IPS-NIHi7 (cell line): ENCODE measurements around the gene SH3TC1.

Experiments
- DNase-seq: peaks from one replicate; pipeline ENCODE4 v3.0.0; 2012; ENCODE audit warnings: mixed read lengths; ENCODE audit errors: extremely low spot score

SH3TC1 gene

GRCh38 chr4:8262637-8263322 is 63.7 kb downstream of the SH3TC1 start:
- DNase-seq, result no peak

GRCh38 chr4:8263397-8263796 is 64.3 kb downstream of the SH3TC1 start:
- no peak for DNase-seq

GRCh38 chr4:8264106-8264505 is 65.0 kb downstream of the SH3TC1 start:
- DNase-seq, result no peak

- DNase-seq, result no peak
These were observed 66.3 kb downstream of the SH3TC1 start for GRCh38 chr4:8265171-8265929.

DNA sequence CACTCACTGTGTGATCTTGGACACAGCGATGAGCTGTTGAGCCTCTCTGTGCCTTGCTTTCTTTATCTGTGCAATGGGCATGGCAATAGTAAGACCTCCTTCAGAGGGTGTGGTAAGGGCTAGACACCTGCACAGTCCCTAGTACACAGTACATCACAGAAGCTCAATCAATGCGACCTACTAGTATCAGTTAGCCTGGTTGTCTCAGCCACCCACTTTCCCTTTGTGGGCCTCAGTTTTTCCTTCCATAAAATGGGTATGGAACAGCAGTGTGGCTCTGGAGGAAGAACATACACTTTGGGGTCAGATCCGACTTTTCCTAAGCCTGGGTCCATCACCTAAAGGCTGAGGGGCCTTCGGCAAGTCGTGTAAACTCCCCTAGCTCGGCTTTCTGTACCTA is 67.0 kb downstream of the SH3TC1 start:
- DNase-seq, result no peak

GRCh38 chr4:8266508-8266907 is 67.4 kb downstream of the SH3TC1 start:
- DNase-seq, result no peak

DNA sequence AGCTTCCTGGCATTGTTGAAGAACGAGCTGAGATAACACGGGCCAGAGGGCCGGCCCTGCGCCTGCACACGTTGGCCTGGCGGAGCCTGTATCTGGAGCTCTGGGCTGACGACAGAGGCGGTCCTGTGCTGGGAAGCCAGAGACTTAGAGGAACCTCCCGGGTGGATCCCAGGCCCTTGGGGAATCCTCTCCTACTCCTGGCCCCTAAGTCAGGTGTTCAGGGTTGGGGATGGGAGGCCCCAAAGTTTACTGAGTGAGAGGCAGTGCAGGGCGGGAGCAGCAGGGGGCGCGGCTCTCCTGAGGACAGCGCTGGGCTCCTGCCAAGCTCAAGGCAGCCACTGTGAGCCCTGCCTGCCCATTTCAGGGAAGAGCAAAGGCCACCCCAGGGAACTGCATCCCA is 68.0 kb downstream of the SH3TC1 start:
- DNase-seq, result peak; percentile 81

DNA sequence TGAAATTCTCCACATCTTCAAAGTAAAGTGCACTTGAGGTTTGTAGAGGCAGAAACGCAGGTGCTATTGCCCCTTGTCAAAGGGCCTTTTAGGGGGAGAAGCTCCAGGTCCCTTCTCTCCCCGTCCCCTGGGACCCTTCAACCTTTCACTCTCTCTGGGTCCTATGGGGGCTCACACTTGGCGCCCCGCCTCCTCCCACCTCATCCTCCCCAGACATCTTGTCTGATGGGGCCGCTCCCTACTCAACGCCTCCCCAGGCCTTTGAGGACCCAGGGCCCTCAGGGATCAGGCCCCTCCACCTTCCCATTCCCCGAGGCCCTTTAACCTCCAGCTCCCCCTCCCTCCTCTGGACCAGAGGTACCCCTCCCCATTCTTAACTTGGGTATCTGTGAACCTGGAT is 69.1 kb downstream of the SH3TC1 start:
- DNase-seq, result no peak

- DNase-seq, result no peak
These were observed 69.9 kb downstream of the SH3TC1 start for GRCh38 chr4:8268901-8269534.

DNA sequence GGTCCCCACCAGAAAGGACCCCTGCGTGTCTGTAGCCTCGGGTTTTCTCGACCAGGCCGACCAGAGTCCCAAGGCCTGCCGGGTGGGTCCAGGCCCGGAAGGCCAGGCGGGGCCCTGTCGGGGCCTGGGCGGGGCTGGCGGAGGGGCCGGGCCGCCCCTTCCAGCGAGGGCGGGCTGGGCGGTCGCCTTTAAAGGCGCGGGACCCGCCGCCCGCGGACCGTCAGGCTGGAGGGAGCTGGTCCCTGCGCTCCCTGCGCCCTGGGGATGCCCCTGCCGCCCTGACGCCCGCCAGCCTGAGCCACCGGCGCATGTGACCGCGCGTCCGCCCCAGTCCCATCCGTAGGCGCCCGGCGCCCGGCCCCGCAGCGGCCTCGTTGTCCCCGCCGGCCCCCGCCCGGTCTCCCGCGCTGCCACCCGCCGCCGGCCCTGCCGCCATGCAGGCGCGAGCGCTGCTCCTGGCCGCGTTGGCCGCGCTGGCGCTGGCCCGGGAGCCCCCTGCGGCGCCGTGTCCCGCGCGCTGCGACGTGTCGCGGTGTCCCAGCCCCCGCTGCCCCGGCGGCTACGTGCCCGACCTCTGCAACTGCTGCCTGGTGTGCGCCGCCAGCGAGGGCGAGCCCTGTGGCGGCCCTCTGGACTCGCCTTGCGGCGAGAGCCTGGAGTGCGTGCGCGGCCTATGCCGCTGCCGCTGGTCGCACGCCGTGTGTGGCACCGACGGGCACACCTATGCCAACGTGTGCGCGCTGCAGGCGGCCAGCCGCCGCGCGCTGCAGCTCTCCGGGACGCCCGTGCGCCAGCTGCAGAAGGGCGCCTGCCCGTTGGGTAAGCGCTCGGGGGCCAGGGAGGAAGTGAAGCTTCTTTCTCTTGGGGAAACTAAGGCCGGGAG is 70.7 kb downstream of the SH3TC1 start, which contains the start of gene HTRA3:
Gene HTRA3 (plus strand): TSS at position 220 of the 883 bp plus-strand sequence. CDS start 215 bp downstream, at position 435.
- DNase-seq, result peak; percentile 89

DNA sequence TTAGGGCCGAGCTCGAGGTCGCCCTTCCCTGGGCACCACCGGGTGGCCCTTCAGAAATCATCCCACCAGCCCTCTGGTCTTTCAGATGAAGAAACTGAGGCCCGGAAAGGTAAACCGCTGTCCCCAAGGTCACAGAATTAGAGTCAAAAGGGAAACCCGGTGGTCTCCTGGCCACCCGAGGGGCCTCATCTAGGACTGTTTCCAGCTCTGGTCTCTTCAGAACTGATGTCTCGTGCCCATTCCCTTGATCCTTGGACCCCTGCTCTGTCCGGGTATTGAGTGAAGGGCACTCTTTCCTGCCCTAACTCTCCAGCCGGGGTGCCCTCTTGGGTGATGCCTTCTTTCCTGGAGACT is 71.3 kb downstream of the SH3TC1 start:
- DNase-seq, result no peak

GRCh38 chr4:8270912-8271815 is 72.1 kb downstream of the SH3TC1 start:
- no peak for DNase-seq

GRCh38 chr4:8271821-8272220 is 72.7 kb downstream of the SH3TC1 start:
- DNase-seq, result no peak

DNA sequence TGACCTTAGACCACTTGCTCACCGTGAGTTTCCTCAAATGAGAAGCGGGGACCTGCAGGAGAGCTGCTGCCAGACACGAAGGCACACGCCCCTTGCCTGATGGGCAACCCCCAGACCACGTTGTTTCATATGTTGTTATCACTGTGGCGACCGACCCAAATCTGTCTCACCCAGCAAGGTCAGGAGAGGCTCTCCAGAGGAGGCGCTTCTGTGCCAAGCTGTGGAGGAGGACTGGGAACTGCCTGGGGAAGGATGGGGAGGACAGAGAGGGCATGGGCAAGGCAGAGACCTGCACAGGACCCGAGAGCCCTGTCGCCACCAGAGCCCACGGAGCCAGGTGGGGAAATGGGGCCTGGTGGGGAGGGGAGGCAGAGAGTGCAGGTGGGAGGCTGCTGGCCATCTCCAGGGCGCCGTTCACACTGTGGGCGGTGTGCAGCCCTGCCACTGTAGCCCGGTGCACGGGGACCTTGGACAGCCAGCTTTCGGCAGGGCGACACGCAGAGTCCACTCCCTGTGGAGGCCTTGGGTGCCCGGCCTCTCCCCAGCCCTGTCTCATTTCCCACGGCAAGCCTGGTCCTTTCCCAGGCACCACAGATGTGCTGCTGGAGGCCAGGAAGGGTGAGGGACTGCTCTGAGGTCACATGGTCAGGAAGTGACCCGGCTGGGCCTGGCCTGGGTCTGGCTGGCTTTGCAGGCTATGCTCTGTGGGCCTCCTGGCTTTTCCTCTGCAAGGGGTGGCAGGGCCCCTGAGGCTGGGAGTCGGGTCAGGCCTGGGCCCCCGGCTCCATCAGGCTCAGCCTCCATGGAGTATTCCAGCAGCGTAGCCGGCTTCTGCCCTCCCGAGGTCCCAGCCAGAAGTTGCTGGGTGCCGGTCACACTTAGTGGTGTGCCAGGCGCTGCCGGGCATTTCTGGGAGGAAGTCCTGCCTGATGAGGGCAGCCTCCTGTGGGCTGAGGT is 73.7 kb downstream of the SH3TC1 start:
- no peak for DNase-seq

- no peak for DNase-seq
These were observed 74.4 kb downstream of the SH3TC1 start for GRCh38 chr4:8273450-8273849.

GRCh38 chr4:8274066-8274652 is 75.1 kb downstream of the SH3TC1 start:
- no peak for DNase-seq

DNA sequence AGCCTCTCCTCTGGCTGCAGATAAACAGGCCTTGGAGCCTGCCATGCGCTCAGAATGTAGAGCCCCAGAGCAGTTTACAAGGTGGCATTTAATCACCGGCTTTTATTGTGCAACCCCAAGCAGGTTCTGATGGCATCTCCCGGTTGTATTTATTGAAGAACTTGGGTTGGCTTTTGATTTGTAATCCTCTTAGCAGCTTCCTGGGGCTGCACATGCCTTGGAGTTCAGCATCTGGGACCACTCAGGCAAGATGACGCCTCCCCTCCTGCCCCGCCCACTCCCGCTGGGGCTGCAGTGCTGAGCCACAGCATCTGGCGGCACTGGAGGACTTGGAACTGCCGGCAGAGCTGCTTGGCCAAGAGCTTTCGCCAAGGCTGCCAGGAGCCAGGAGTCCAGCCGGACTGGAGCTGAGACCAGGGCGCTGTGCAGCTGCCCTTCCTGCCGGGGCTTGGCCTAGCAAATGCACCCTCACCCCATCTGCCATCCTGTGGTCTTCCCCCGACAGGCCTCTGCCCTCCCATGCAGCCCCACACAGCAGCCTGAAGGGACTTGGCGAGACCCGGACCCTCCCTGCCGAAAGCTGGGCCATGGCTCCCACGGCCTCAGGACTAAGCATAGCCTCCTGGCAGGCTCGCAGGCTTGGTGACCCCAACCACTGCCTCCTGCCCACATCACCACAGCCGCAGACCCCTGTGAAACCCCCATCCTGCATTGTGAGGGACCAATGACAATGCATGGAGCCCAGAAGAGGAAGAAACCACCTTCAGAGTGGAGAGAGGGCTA is 75.9 kb downstream of the SH3TC1 start:
- peak; percentile 36 for DNase-seq

DNA sequence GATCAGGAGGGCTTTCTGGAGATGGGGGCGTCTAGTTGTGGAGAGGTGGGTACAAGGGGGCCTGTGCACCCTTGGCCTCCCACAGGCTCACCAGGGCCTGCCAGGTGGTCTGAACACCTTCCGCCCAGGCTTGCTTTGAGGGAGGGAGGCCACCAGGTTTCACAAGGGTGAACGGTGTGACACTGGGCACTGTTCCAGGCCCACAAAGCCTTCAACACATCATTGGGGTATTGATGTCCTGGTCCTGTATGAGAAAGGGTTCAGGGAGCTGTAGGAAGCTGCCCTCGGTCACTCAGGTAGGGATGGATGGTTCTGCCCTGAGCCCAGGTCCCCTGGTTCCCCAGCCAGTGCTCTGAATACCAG is 76.4 kb downstream of the SH3TC1 start:
- no peak for DNase-seq
